ENCODE data around the gene MEGF11.

The MEGF11 gene

GRCh38 chr15:65926899-65927298 is 326.7 kb downstream of the MEGF11 start:
- FAIRE-seq: no peak

DNA sequence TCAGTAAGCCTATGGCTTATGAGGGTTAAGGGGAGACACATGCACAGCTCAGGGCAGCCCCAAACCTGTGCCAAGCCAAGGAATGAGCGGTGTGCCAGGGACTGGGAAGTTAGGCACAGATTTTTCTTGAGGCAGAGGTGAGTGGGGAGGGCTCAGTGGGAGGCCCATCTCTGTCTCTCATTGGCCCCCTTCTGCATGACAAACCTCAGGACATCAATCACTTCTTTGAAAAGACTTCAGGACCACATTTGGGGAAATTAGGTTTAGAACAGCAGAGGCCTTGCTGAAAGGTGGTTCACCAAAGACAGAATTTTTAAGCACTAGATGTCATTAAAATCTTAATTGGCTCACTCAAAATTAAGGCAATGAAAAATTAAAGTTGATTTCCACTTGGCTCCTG is 327.1 kb downstream of the MEGF11 start:
- TF ChIP-seq, protein P1, sequence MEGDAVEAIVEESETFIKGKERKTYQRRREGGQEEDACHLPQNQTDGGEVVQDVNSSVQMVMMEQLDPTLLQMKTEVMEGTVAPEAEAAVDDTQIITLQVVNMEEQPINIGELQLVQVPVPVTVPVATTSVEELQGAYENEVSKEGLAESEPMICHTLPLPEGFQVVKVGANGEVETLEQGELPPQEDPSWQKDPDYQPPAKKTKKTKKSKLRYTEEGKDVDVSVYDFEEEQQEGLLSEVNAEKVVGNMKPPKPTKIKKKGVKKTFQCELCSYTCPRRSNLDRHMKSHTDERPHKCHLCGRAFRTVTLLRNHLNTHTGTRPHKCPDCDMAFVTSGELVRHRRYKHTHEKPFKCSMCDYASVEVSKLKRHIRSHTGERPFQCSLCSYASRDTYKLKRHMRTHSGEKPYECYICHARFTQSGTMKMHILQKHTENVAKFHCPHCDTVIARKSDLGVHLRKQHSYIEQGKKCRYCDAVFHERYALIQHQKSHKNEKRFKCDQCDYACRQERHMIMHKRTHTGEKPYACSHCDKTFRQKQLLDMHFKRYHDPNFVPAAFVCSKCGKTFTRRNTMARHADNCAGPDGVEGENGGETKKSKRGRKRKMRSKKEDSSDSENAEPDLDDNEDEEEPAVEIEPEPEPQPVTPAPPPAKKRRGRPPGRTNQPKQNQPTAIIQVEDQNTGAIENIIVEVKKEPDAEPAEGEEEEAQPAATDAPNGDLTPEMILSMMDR (IDR thresholded peaks at IDR 0.05; ENCODE audit: insufficient read depth, missing control alignments): no peak
- DNase-seq (ENCODE audit: insufficient read length, low spot score) (no peak), FAIRE-seq (no peak)

More at GRCh38 chr15:65926899-65927298, 326.7 kb downstream of the MEGF11 start:
- TF ChIP-seq, protein P1 (IDR thresholded peaks at IDR 0.05; ENCODE audit: insufficient read depth, missing control alignments): no peak
- no peak for DNase-seq (ENCODE audit: insufficient read length, low spot score)

GRCh38 chr15:65925338-65925737 is 328.2 kb downstream of the MEGF11 start:
- FAIRE-seq (no peak), DNase-seq (ENCODE audit: insufficient read length, low spot score) (no peak)
- TF ChIP-seq, protein P1 (IDR thresholded peaks at IDR 0.05; ENCODE audit: insufficient read depth, missing control alignments): no peak

DNA sequence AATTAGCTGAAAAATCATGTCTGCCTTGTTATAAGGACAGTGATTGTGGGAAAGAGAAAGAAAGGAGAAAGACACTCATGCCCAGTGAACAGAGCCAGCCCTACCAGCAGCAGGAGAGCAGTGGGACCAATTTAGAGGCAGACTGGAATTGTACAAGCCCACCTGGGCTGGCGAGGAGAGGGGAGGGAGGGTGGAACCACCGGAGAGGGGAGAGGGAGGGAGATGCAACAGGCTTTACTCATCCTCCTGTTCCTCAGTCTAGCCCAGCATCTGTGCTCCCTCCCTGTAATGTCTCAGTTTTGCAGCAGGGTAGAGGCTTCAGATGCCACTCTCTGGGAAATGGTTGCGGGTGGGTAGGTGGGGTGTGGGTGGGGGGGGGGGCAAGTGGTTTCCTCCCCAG is 329.5 kb downstream of the MEGF11 start:
- TF ChIP-seq, protein P1 (IDR thresholded peaks at IDR 0.05; ENCODE audit: insufficient read depth, missing control alignments): no peak
- no peak for FAIRE-seq
- no peak for DNase-seq (ENCODE audit: insufficient read length, low spot score)

DNA sequence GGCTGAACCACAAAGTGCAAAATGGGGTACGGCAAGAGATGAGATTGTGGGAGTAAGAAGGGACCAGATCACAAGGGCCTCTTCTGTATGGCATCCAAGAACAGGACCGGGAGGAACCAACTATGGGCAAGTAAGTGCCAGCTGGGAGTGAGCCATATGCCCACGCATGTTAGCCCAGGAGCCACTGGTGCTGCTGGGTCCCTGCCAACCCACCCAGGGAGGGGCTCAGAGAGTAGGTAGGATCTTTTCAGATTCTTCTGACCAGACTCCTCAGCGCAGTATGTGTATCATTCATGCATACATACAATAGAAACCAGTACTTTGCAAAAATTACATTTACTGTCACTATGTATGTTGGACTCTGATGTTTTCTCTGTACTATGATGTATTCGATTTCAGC is 330.3 kb downstream of the MEGF11 start:
- FAIRE-seq (no peak), DNase-seq (ENCODE audit: insufficient read length, low spot score) (no peak)
- TF ChIP-seq, protein P1 (IDR thresholded peaks at IDR 0.05; ENCODE audit: insufficient read depth, missing control alignments): no peak

DNA sequence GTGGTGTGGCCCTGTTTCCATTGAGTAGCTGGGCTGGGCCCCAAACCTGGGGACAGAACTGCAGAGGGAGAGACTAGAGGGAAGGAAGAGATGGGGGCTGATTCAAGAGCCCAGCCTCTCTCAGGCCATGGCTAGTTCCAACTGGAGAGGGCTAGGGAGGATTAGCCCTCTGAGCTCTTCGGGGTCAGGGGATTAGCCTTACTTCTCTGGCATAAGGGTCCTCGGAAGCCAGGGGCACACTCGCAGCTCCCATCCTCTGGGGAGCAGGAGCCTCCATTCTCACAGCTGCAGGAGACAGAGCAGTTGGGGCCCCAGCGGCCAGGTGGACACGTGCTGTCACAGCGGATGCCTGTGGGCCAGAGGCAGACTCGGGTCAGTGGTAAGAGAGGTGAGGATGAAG is 330.9 kb downstream of the MEGF11 start:
- FAIRE-seq (no peak), DNase-seq (ENCODE audit: insufficient read length, low spot score) (no peak)
- TF ChIP-seq, protein P1 (IDR thresholded peaks at IDR 0.05; ENCODE audit: insufficient read depth, missing control alignments): no peak

- FAIRE-seq: no peak
- TF ChIP-seq, protein P1 (IDR thresholded peaks at IDR 0.05; ENCODE audit: insufficient read depth, missing control alignments): no peak
- DNase-seq (ENCODE audit: insufficient read length, low spot score): no peak
Measured at GRCh38 chr15:65921780-65922179, 331.8 kb downstream of the MEGF11 start.

Measured in D721Med (cell line).